Measurements from ENCODE around the gene PLCB1.

- TF ChIP-seq CTCF (conservative IDR thresholded peaks at IDR 0.05; ENCODE audit: low read depth, low read length) (no peak), EZH2phosphoT487 (IDR thresholded peaks at IDR 0.05; ENCODE audit: borderline replicate concordance, low read length) (no peak), EZH2 (IDR thresholded peaks at IDR 0.05; ENCODE audit: low read length, unreplicated experiment) (no peak)
These were observed 233.6 kb downstream of the PLCB1 start for GRCh38 chr20:8365634-8366033.

Measured in PC-3 (cell line).